Mesenchymal stem cell (in vitro differentiated cells and primary cell): ENCODE data around the gene MRTFA.

Source experiments
- DNase-seq: peaks from one replicate; pipeline ENCODE4 v3.0.0-alpha.2; 2013
- H2AFZ ChIP-seq: one replicate; pipeline ENCODE4 v1.6.1; 2013; ENCODE audit warnings: low read depth, mild to moderate bottlenecking, control low read depth, inconsistent platforms, low read length, moderate library complexity
- H2AK5ac ChIP-seq: 2 replicates; pipeline ENCODE4 v1.6.1; 2013; ENCODE audit warnings: low read length, moderate library complexity, mild to moderate bottlenecking, inconsistent platforms; ENCODE audit not compliant: severe bottlenecking
- H2BK120ac ChIP-seq: one replicate; pipeline ENCODE4 v1.6.1; 2013; ENCODE audit warnings: low read depth, mild to moderate bottlenecking, inconsistent platforms, low read length, moderate library complexity
- H2BK12ac ChIP-seq, 2 experiments: one replicate each; pipeline ENCODE4 v1.6.1; 2013; ENCODE audit warnings: inconsistent platforms in 2 of 2, low read length in 2 of 2, mild to moderate bottlenecking in 2 of 2, moderate library complexity in 2 of 2, control low read depth in 1 of 2
- H2BK15ac ChIP-seq: one replicate; pipeline ENCODE4 v1.6.1; 2013; ENCODE audit warnings: mild to moderate bottlenecking, low read depth, inconsistent platforms; ENCODE audit not compliant: poor library complexity, severe bottlenecking
- H2BK5ac ChIP-seq: 2 replicates; pipeline ENCODE4 v1.6.1; 2013; ENCODE audit warnings: low read depth, mild to moderate bottlenecking, low read length, control low read depth, inconsistent platforms; ENCODE audit not compliant: poor library complexity, severe bottlenecking
- H3K14ac ChIP-seq, 2 experiments: one replicate each; pipeline ENCODE4 v1.6.1; 2013; ENCODE audit warnings: inconsistent platforms in 2 of 2, low read length in 2 of 2, control low read depth in 1 of 2, mild to moderate bottlenecking in 1 of 2, moderate library complexity in 1 of 2
- H3K18ac ChIP-seq, 2 experiments: one replicate each; pipeline ENCODE4 v1.6.1; 2013; ENCODE audit warnings: inconsistent platforms in 2 of 2, low read length in 2 of 2, control low read depth in 1 of 2, low read depth in 1 of 2, mild to moderate bottlenecking in 1 of 2
- H3K23ac ChIP-seq, 2 experiments: one replicate each; pipeline ENCODE4 v1.6.1; 2013; ENCODE audit warnings: inconsistent platforms in 2 of 2, low read length in 2 of 2, mild to moderate bottlenecking in 2 of 2, moderate library complexity in 2 of 2, control low read depth in 1 of 2
- H3K27ac ChIP-seq: 2 replicates; pipeline ENCODE4 v1.5.1; 2013; ENCODE audit warnings: mild to moderate bottlenecking, moderate library complexity, low read length, control low read depth, inconsistent platforms; ENCODE audit not compliant: poor library complexity, severe bottlenecking
- H3K27me3 ChIP-seq, 2 experiments: 2 replicates each; pipeline versions ENCODE4 v1.6.1 to v1.7.0; 2013; ENCODE audit warnings: low read length in 2 of 2, mild to moderate bottlenecking in 2 of 2, moderate library complexity in 2 of 2, control low read depth in 1 of 2, inconsistent platforms in 1 of 2; ENCODE audit not compliant: control insufficient read depth in 1 of 2, insufficient read depth in 1 of 2
- H3K36me3 ChIP-seq, 2 experiments: 2 replicates each; pipeline versions ENCODE4 v1.6.1 to v1.7.0; 2013; ENCODE audit warnings: low read length in 2 of 2, control low read depth in 1 of 2, inconsistent platforms in 1 of 2, low read depth in 1 of 2, mild to moderate bottlenecking in 1 of 2; ENCODE audit not compliant: insufficient read depth in 2 of 2, control insufficient read depth in 1 of 2
- H3K4ac ChIP-seq, 2 experiments: one replicate each; pipeline ENCODE4 v1.6.1; 2013; ENCODE audit warnings: inconsistent platforms in 2 of 2, low read length in 2 of 2, mild to moderate bottlenecking in 2 of 2, moderate library complexity in 2 of 2, control low read depth in 1 of 2, low read depth in 1 of 2
- H3K4me1 ChIP-seq: 2 replicates; pipeline ENCODE4 v1.6.1; 2013; ENCODE audit warnings: low read depth, low read length, control low read depth; ENCODE audit not compliant: control insufficient read depth, insufficient read depth
- H3K4me2 ChIP-seq: 2 replicates; pipeline ENCODE4 v1.6.1; 2013; ENCODE audit warnings: low read length, mild to moderate bottlenecking, inconsistent platforms; ENCODE audit not compliant: poor library complexity, severe bottlenecking
- H3K4me3 ChIP-seq, 2 experiments: 2 replicates each; pipeline versions ENCODE4 v1.5.1 to v1.7.0; 2013; ENCODE audit warnings: low read length in 2 of 2, mild to moderate bottlenecking in 2 of 2, control low read depth in 1 of 2, low read depth in 1 of 2; ENCODE audit not compliant: insufficient read depth in 1 of 2
- H3K79me1 ChIP-seq: replicated peaks from 2 replicates; pipeline ENCODE4 v1.6.1; 2013; ENCODE audit warnings: mild to moderate bottlenecking, control low read depth, low read length, inconsistent platforms; ENCODE audit not compliant: poor library complexity, severe bottlenecking
- H3K9ac ChIP-seq: 2 replicates; pipeline ENCODE4 v1.7.0; 2013; ENCODE audit warnings: mild to moderate bottlenecking, low read length, moderate library complexity
- H3K9me3 ChIP-seq: 2 replicates; pipeline ENCODE4 v1.7.0; 2013; ENCODE audit warnings: mild to moderate bottlenecking, low read length; ENCODE audit not compliant: control insufficient read depth
- H4K8ac ChIP-seq: one replicate; pipeline ENCODE4 v1.6.1; 2013; ENCODE audit warnings: inconsistent platforms, mild to moderate bottlenecking, low read length, moderate library complexity
- H4K91ac ChIP-seq: one replicate; pipeline ENCODE4 v1.6.1; 2013; ENCODE audit warnings: mild to moderate bottlenecking, low read length, inconsistent platforms
- WGBS: methylation state at CpG from one replicate; pipeline ENCODE4 v1.1.7; 2013; ENCODE audit warnings: mixed read lengths; 5-methylcytosine and 5-hydroxymethylcytosine counted together

The MRTFA gene

DNA sequence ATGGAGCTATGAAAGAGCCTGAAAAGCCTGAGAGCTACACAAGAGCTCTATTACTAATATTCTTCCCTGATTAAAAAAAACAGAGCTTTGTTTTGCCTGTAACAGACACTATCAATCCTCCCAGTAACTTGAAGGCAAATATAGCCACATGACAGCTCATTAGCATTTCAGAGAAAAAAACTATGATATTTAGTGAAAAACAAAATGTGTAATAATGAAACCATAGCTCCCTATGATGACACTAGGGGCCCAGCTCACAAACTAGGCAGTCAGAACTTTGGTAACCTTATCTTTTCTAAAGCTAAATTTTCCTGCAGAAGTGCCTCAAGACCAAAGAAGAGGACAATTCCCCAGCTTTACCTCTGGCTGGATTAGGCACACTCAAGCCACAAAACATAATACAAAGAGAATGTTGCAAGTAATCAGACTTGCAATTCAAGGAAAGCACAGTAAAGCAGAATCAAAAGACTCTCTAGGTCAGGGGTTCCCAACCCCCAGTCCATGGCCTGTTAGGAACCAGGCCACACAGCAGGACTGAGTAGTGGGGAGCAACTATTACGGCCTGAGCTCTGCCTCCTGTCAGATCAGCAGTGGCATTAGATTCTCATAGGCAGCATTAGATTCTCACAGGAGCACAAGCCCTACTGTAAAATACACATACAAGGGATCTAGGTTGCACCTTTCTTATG, 53.3 kb downstream of the MRTFA start:
- Histone ChIP-seq H3K36me3 (peaks cover 12 to 18% of the 10 kb centered on the region in 2 experiments), H3K4ac (no peak overlapping the region), H2BK12ac (no peak overlapping the region), H2AFZ (no peak overlapping the region), H3K27ac (no peak overlapping the region), H4K8ac (no peak overlapping the region), H3K4me3 (no peak overlapping the region), H2BK120ac (no peak overlapping the region), H3K9ac (no peak overlapping the region), H2BK5ac (no peak overlapping the region), H2AK5ac (no peak overlapping the region), H2BK15ac (no peak overlapping the region), H3K79me1 (peaks cover 26% of the 10 kb centered on the region), H3K9me3 (no peaks in the 10 kb centered on the region), H3K4me1 (peaks cover 2% of the 10 kb centered on the region), H3K23ac (no peak overlapping the region), H3K4me2 (no peak overlapping the region), H3K18ac (no peak overlapping the region), H4K91ac (no peak overlapping the region), H3K27me3 (no peaks in the 10 kb centered on the region), H3K14ac (peak overlapping the region in 1 of 2 experiments; percentile 36)
- no peak for DNase-seq
- WGBS, result 100% methylated on average over 1 of the region's 1 CpG

DNA sequence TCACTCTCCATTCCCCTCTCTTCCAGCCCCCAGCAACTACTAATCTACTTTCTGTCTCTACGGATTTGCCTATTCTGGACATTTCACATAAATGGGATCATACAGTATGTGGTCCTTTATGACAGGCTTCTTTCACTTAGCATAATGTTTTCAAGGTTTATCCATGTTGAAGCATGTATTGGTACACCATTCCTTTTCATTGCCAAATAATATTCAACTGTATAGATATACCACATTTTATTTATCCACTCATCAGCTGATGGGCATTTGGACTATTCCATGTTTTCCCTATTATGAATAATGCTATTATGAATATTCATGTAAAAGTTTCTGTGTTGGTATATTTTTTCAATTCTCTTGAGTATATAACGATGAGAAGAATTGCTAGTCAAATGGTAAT, 54.5 kb downstream of the MRTFA start:
- Histone ChIP-seq H2BK15ac (no peak overlapping the region), H3K4me3 (no peak overlapping the region), H3K18ac (no peak overlapping the region), H3K4ac (no peak overlapping the region), H2BK120ac (no peak overlapping the region), H3K14ac (no peak overlapping the region), H3K36me3 (peaks cover 12 to 15% of the 10 kb centered on the region in 2 experiments), H3K4me1 (peaks cover 2% of the 10 kb centered on the region), H2BK12ac (no peak overlapping the region), H2AFZ (no peak overlapping the region), H3K23ac (no peak overlapping the region), H3K9ac (no peak overlapping the region), H3K4me2 (no peak overlapping the region), H3K27ac (no peak overlapping the region), H3K79me1 (peaks cover 22% of the 10 kb centered on the region), H4K8ac (no peak overlapping the region), H3K9me3 (no peaks in the 10 kb centered on the region), H3K27me3 (no peaks in the 10 kb centered on the region), H2AK5ac (no peak overlapping the region), H2BK5ac (no peak overlapping the region), H4K91ac (no peak overlapping the region)
- WGBS, result 100% methylated on average over 2 of the region's 2 CpGs
- no peak for DNase-seq

DNA sequence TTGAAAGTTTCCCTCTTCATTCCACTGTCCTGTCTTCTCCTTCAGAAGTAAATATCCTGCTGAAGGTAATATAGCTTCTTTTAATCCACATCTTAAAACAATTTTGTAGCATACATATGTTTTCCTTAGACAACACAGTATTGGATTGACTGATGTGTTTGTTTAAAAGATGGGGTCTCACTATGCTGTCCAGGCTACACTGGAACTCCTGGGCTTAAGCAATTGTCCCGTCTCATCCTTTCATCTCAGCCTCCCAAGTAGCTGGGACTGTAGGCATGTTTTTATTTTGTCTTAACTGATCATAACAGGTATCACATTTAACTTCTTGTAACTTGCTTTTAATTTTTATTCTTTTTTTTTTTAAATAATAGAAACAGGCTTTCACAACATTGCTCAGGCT, 55.9 kb downstream of the MRTFA start:
- Histone ChIP-seq H4K91ac (no peak overlapping the region), H2AFZ (no peak overlapping the region), H2BK15ac (no peak overlapping the region), H2BK5ac (no peak overlapping the region), H2BK120ac (no peak overlapping the region), H3K9me3 (no peaks in the 10 kb centered on the region), H3K4me1 (no peaks in the 10 kb centered on the region), H3K4me3 (no peak overlapping the region), H3K4me2 (no peak overlapping the region), H3K27ac (no peak overlapping the region), H2AK5ac (no peak overlapping the region), H3K79me1 (peaks cover 18% of the 10 kb centered on the region), H3K18ac (no peak overlapping the region), H3K4ac (no peak overlapping the region), H2BK12ac (no peak overlapping the region), H3K27me3 (no peaks in the 10 kb centered on the region), H3K36me3 (peaks cover 8 to 9% of the 10 kb centered on the region in 2 experiments), H4K8ac (no peak overlapping the region), H3K9ac (no peak overlapping the region), H3K23ac (no peak overlapping the region), H3K14ac (no peak overlapping the region)
- no peak for DNase-seq
- no CpG with 5 or more reads among the region's 1 CpG for WGBS

DNA sequence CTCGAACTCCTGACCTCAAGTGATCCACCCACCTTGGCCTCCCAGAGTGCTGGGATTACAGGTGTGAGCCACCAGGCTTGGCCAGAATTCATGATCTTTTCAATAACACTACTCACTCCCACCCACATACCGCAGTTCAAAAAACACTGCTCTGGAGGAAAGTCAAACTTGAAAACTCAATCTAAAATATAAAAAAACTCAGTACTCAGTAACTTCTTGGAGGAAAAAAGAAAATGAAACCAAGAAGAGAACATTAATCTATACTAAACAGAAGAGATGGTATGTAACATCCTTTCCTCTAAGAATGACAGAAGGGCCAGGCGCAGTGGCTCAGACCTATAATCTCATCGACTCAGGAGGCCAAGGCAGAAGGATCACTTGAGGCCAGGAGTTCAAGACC, 58.3 kb downstream of the MRTFA start:
- H3K9me3 ChIP-seq, result no peaks in the 10 kb centered on the region
- H2BK15ac ChIP-seq, result no peak overlapping the region
- no peak overlapping the region for H3K27ac ChIP-seq
- H3K14ac ChIP-seq, result no peak overlapping the region
- no peak overlapping the region for H3K4me2 ChIP-seq
- H3K4me3 ChIP-seq, result no peak overlapping the region
- H3K4me1 ChIP-seq, result no peaks in the 10 kb centered on the region
- no peak overlapping the region for H2AK5ac ChIP-seq
- DNase-seq, result no peak
- H3K18ac ChIP-seq, result no peak overlapping the region
- H4K8ac ChIP-seq, result no peak overlapping the region
- H2BK5ac ChIP-seq, result no peak overlapping the region
- no peaks in the 10 kb centered on the region for H3K36me3 ChIP-seq
- H2BK120ac ChIP-seq, result no peak overlapping the region
- H2AFZ ChIP-seq, result no peak overlapping the region
- WGBS, result 97% methylated on average over 3 of the region's 4 CpGs
- no peaks in the 10 kb centered on the region for H3K27me3 ChIP-seq
- H3K79me1 ChIP-seq, result peaks cover 14% of the 10 kb centered on the region
- H2BK12ac ChIP-seq, result no peak overlapping the region
- H4K91ac ChIP-seq, result no peak overlapping the region
- no peak overlapping the region for H3K23ac ChIP-seq
- H3K9ac ChIP-seq, result no peak overlapping the region
- H3K4ac ChIP-seq, result no peak overlapping the region
